Colonic mucosa (tissue), 4 donors: Measurements from ENCODE around the gene FETUB. TPM values are rescaled to one million over a fixed set of nuclear protein-coding genes. Genes with fewer than 3 reads are reported as not detected.

Source experiments
- DNase-seq: peaks from one replicate; pipeline ENCODE4 v3.0.0-alpha.2; 2020
- H3K27ac ChIP-seq: fragments of 200-600 bp; one replicate; pipeline ENCODE4 v1.8.0; 2021
- H3K27me3 ChIP-seq: fragments of 200-600 bp; one replicate; pipeline ENCODE4 v1.8.0; 2021
- H3K36me3 ChIP-seq: fragments of 200-600 bp; one replicate; pipeline ENCODE4 v1.8.0; 2021
- H3K4me1 ChIP-seq: fragments of 200-600 bp; one replicate; pipeline ENCODE4 v1.8.0; 2021; ENCODE audit warnings: mild to moderate bottlenecking
- H3K4me3 ChIP-seq: fragments of 200-600 bp; one replicate; pipeline ENCODE4 v1.8.0; 2021
- H3K9ac ChIP-seq, 2 donors: one replicate each; pipeline ENCODE4 v1.7.0; 2013; ENCODE audit warnings: control low read depth in 2 of 2, low read depth in 2 of 2, low read length in 2 of 2
- H3K9me3 ChIP-seq: fragments of 200-600 bp; one replicate; pipeline ENCODE4 v1.8.0; 2021
- CTCF ChIP-seq: fragments of 200-600 bp; IDR thresholded peaks from one replicate; pipeline ENCODE4 v1.8.0; 2022; ENCODE audit warnings: antibody characterized with exemption, mild to moderate bottlenecking
- intact Hi-C: fragments of 100-400 bp; cut with DNase I; formaldehyde crosslinking; loops from one replicate; pipeline ENCODE4 v1.14.1; 2022
- total RNA-seq, 2 donors: library from RNA; stranded (reverse); fragmentation: NEBNext Ultra II Directional in 1 of 2; extraction: Animal tissue kit (Norgen Biotek cat#: 25700) in 1 of 2; gene quantifications; one replicate each; pipeline ENCODE4 v1.2.1, GENCODE V29; 2021
- donor health status: healthy.
- donor health status: DM: no; HTN: no; CAD: no.
- donor health status: DM: no; HTN: no; CAD: no.

FETUB gene
- total RNA-seq, 2 donors from 2014 or later: 0.22 to 0.27 TPM

- no peak overlapping the region for H3K9ac ChIP-seq
- intact Hi-C loops: no loop called here
- H3K4me1 ChIP-seq: no peaks in the 10 kb centered on the region
- H3K36me3 ChIP-seq: no peaks in the 10 kb centered on the region
- no peak for TF ChIP-seq CTCF
- no peak overlapping the region for H3K27ac ChIP-seq
- H3K9me3 ChIP-seq: no peaks in the 10 kb centered on the region
- H3K27me3 ChIP-seq: no peaks in the 10 kb centered on the region
- no peak overlapping the region for H3K4me3 ChIP-seq
- DNase-seq: no peak
Observed at GRCh38 chr3:186600896-186601295, 39.3 kb upstream of the FETUB start.

GRCh38 chr3:186603159-186603558, 37.0 kb upstream of the FETUB start:
- no peak for TF ChIP-seq CTCF
- Histone ChIP-seq H3K4me1 (no peaks in the 10 kb centered on the region), H3K4me3 (no peak overlapping the region), H3K27ac (no peak overlapping the region), H3K27me3 (no peaks in the 10 kb centered on the region), H3K9me3 (no peaks in the 10 kb centered on the region), H3K36me3 (no peaks in the 10 kb centered on the region), H3K9ac (no peak overlapping the region)
- intact Hi-C loops: no loop called here
- no peak for DNase-seq

- Histone ChIP-seq H3K9me3 (no peaks in the 10 kb centered on the region), H3K4me1 (no peaks in the 10 kb centered on the region), H3K27ac (no peak overlapping the region), H3K36me3 (no peaks in the 10 kb centered on the region), H3K9ac (no peak overlapping the region), H3K27me3 (no peaks in the 10 kb centered on the region), H3K4me3 (no peak overlapping the region)
- no peak for DNase-seq
- TF ChIP-seq CTCF: no peak
- intact Hi-C loops: no loop called here
Observed at GRCh38 chr3:186605078-186605477, 35.1 kb upstream of the FETUB start.

- Histone ChIP-seq H3K9ac (no peak overlapping the region), H3K27ac (no peak overlapping the region), H3K4me1 (no peaks in the 10 kb centered on the region), H3K27me3 (no peaks in the 10 kb centered on the region), H3K4me3 (no peak overlapping the region), H3K9me3 (no peaks in the 10 kb centered on the region), H3K36me3 (no peaks in the 10 kb centered on the region)
- no peak for DNase-seq
- no peak for TF ChIP-seq CTCF
- intact Hi-C loops: no loop called here
Observed at GRCh38 chr3:186605561-186606545, 34.3 kb upstream of the FETUB start.

GRCh38 chr3:186608624-186609215, 31.5 kb upstream of the FETUB start:
- intact Hi-C loops: no loop called here

More at GRCh38 chr3:186608624-186609215, 31.5 kb upstream of the FETUB start:
- no peaks in the 10 kb centered on the region for H3K4me1 ChIP-seq
- H3K27ac ChIP-seq: no peak overlapping the region
- no peak for DNase-seq
- H3K9ac ChIP-seq: no peak overlapping the region
- no peaks in the 10 kb centered on the region for H3K36me3 ChIP-seq
- H3K27me3 ChIP-seq: no peaks in the 10 kb centered on the region
- TF ChIP-seq CTCF: no peak
- H3K4me3 ChIP-seq: no peak overlapping the region
- H3K9me3 ChIP-seq: no peaks in the 10 kb centered on the region
